GM23338 (cell line): Measurements from ENCODE around the gene USP38. TPM values are rescaled to one million over a fixed set of nuclear protein-coding genes. Genes with fewer than 3 reads are reported as not detected.
"Not testable (repeated sequence)": the region's sequence is repeated elsewhere in the genome, so short reads cannot be mapped to it uniquely, and the experiment has no call there.

Experiments used
- ATAC-seq: fragments of 200-7000 bp; cut with Tn5 transposase; 3 replicates; pipeline ENCODE4 v1.9.1; 2020
- DNase-seq: peaks from one replicate; pipeline ENCODE4 v3.0.0-alpha.2; 2015; ENCODE audit warnings: low spot score
- H2AFZ ChIP-seq: fragments of 200-600 bp; sonication (generic); 2 replicates; pipeline ENCODE4 v1.8.0; 2016; ENCODE audit warnings: antibody characterized with exemption, mild to moderate bottlenecking, moderate library complexity
- H3F3A ChIP-seq: fragments of 200-600 bp; sonication (generic); replicated peaks from 2 replicates; pipeline ENCODE4 v1.8.0; 2017; ENCODE audit warnings: antibody characterized with exemption, mixed run types, low read depth
- H3K27ac ChIP-seq: fragments of 200-600 bp; sonication (generic); 2 replicates; pipeline ENCODE4 v1.6.1; 2016; ENCODE audit warnings: low read depth
- H3K27me3 ChIP-seq: fragments of 200-600 bp; sonication (generic); 2 replicates; pipeline ENCODE4 v1.8.0; 2016; ENCODE audit warnings: mild to moderate bottlenecking, mixed run types, moderate library complexity; ENCODE audit not compliant: insufficient read depth
- H3K36me3 ChIP-seq: fragments of 200-600 bp; sonication (generic); 2 replicates; pipeline ENCODE4 v1.8.0; 2016; ENCODE audit warnings: mild to moderate bottlenecking; ENCODE audit not compliant: insufficient read depth
- H3K4me1 ChIP-seq: fragments of 200-600 bp; sonication (generic); 2 replicates; pipeline ENCODE4 v1.8.0; 2016; ENCODE audit warnings: mild to moderate bottlenecking, moderate library complexity; ENCODE audit not compliant: insufficient read depth
- H3K4me2 ChIP-seq: fragments of 200-600 bp; sonication (generic); 2 replicates; pipeline ENCODE4 v1.7.1; 2017; ENCODE audit warnings: mixed run types
- H3K4me3 ChIP-seq: fragments of 200-600 bp; sonication (generic); 2 replicates; pipeline ENCODE4 v1.6.1; 2016; ENCODE audit warnings: mixed run types
- H3K79me2 ChIP-seq: fragments of 200-600 bp; sonication (generic); replicated peaks from 2 replicates; pipeline ENCODE4 v1.8.0; 2017; ENCODE audit warnings: mild to moderate bottlenecking; ENCODE audit not compliant: insufficient read depth
- H3K9me2 ChIP-seq: fragments of 200-600 bp; sonication (generic); 2 replicates; pipeline ENCODE4 v1.8.0; 2017; ENCODE audit not compliant: insufficient read depth
- H4K20me1 ChIP-seq: fragments of 200-600 bp; sonication (generic); replicated peaks from 2 replicates; pipeline ENCODE4 v1.8.0; 2017; ENCODE audit warnings: mild to moderate bottlenecking; ENCODE audit not compliant: insufficient read depth
- H3K27ac Mint-ChIP-seq: 2 replicates; pipeline ENCODE4 v1.8.0; 2020; ENCODE audit warnings: inconsistent platforms, mild to moderate bottlenecking, moderate library complexity, mixed read lengths
- H3K27me3 Mint-ChIP-seq: 3 replicates; pipeline ENCODE4 v1.8.0; 2022; ENCODE audit warnings: low read depth, mild to moderate bottlenecking, moderate library complexity, mixed read lengths, inconsistent platforms; ENCODE audit not compliant: insufficient read depth, poor library complexity
- H3K36me3 Mint-ChIP-seq: 3 replicates; pipeline ENCODE4 v1.8.0; 2021; ENCODE audit warnings: low read depth, mild to moderate bottlenecking, inconsistent platforms, moderate library complexity, mixed read lengths
- H3K4me1 Mint-ChIP-seq: 3 replicates; pipeline ENCODE4 v1.8.0; 2020; ENCODE audit warnings: mild to moderate bottlenecking, inconsistent platforms, mixed read lengths
- H3K4me3 Mint-ChIP-seq: 3 replicates; pipeline ENCODE4 v1.8.0; 2021; ENCODE audit warnings: moderate library complexity, mild to moderate bottlenecking, inconsistent platforms, mixed read lengths
- H3K9me3 Mint-ChIP-seq: 3 replicates; pipeline ENCODE4 v1.8.0; 2020; ENCODE audit warnings: moderate library complexity, mild to moderate bottlenecking, inconsistent platforms, mixed read lengths
- CREB1 ChIP-seq: fragments of 250-450 bp; sonication (Bioruptor Pico); IDR thresholded peaks from 2 replicates; pipeline ENCODE4 v1.5.0; 2020; ENCODE audit warnings: low read depth, mild to moderate bottlenecking, moderate library complexity
- EZH2phosphoT487 ChIP-seq: fragments of 200-600 bp; sonication (generic); IDR thresholded peaks from one replicate; pipeline ENCODE4 v1.8.1; 2018; ENCODE audit warnings: antibody characterized with exemption; ENCODE audit not compliant: unreplicated experiment
- JUNB ChIP-seq: IDR thresholded peaks from one replicate; pipeline ENCODE4 v1.6.1; 2016; ENCODE audit warnings: antibody characterized with exemption; ENCODE audit not compliant: unreplicated experiment
- NANOG ChIP-seq: IDR thresholded peaks from 2 replicates; pipeline ENCODE4 v1.6.1; 2016; ENCODE audit warnings: antibody characterized with exemption, borderline replicate concordance
- POLR2AphosphoS5 ChIP-seq: IDR thresholded peaks from 2 replicates; pipeline ENCODE4 v1.6.1; 2016; ENCODE audit warnings: antibody characterized with exemption, low read depth
- STAT1 ChIP-seq: IDR thresholded peaks from one replicate; pipeline ENCODE4 v1.6.1; 2016; ENCODE audit warnings: antibody characterized with exemption; ENCODE audit not compliant: unreplicated experiment
- ZNF331 ChIP-seq: fragments of 250-450 bp; sonication (Bioruptor Pico); IDR thresholded peaks from 2 replicates; pipeline ENCODE4 v1.5.0; 2020; ENCODE audit warnings: low read depth, mild to moderate bottlenecking, moderate library complexity
- polyA plus RNA-seq: library from polyadenylated mRNA; unstranded; fragments of >200 nt; fragmentation: Nextera tagmentation; extraction: Ambion mirVana; gene quantifications from 2 replicates; pipeline ENCODE4 v1.2.1, GENCODE V29; 2016
- total RNA-seq: library from RNA; depleted of rRNA; stranded (reverse); fragments of >200 nt; shearing (Covaris generic); gene quantifications from 2 replicates; pipeline ENCODE4 v1.2.3, GENCODE V29; 2014
- TF ChIP-seq, protein P1 (sequence below), 2 experiments: fragments of 200-600 bp in 1 of 2; sonication (generic) in 1 of 2; conservative IDR thresholded peaks; 2 replicates each; pipeline versions ENCODE4 v1.5.1 to v1.6.1; 2016 to 2017; ENCODE audit warnings: antibody characterized with exemption in 2 of 2, low read depth in 2 of 2, mild to moderate bottlenecking in 2 of 2, moderate library complexity in 1 of 2
- TF ChIP-seq, protein P2 (sequence below): IDR thresholded peaks from 2 replicates; pipeline ENCODE4 v1.6.1; 2016; ENCODE audit warnings: antibody characterized with exemption

The USP38 gene
- total and polyA plus RNA-seq, 2 experiments from 2014 or later = 3.7 to 16.5 TPM

DNA sequence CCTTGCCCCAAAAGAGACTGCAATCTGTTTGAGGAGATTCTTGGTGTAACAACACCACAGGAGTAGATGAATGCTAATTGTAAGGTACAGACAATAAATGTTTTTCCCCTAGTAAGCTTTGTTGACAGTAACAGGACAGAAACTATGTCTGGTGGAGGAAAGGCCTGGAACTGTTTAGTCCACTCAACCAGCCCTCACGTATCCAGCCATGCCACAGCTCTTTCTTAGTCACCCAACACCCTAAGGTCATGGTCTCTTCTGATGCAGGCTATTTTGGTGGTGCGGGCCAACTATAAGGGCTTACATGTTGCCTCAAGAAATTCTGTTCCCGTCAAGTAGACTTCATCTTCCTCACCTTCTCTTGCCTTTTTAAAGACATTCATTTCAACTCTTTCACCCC is 76.0 kb downstream of the USP38 start (continued):
- TF ChIP-seq, protein P1, sequence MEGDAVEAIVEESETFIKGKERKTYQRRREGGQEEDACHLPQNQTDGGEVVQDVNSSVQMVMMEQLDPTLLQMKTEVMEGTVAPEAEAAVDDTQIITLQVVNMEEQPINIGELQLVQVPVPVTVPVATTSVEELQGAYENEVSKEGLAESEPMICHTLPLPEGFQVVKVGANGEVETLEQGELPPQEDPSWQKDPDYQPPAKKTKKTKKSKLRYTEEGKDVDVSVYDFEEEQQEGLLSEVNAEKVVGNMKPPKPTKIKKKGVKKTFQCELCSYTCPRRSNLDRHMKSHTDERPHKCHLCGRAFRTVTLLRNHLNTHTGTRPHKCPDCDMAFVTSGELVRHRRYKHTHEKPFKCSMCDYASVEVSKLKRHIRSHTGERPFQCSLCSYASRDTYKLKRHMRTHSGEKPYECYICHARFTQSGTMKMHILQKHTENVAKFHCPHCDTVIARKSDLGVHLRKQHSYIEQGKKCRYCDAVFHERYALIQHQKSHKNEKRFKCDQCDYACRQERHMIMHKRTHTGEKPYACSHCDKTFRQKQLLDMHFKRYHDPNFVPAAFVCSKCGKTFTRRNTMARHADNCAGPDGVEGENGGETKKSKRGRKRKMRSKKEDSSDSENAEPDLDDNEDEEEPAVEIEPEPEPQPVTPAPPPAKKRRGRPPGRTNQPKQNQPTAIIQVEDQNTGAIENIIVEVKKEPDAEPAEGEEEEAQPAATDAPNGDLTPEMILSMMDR (conservative IDR thresholded peaks at IDR 0.05; ENCODE audit: low read depth in 2 of 2) = no peak
- TF ChIP-seq ZNF331 (CRISPR knock-in tag) (no peak), EZH2phosphoT487 (no peak), CREB1 (CRISPR knock-in tag) (no peak), NANOG (no peak)

DNA sequence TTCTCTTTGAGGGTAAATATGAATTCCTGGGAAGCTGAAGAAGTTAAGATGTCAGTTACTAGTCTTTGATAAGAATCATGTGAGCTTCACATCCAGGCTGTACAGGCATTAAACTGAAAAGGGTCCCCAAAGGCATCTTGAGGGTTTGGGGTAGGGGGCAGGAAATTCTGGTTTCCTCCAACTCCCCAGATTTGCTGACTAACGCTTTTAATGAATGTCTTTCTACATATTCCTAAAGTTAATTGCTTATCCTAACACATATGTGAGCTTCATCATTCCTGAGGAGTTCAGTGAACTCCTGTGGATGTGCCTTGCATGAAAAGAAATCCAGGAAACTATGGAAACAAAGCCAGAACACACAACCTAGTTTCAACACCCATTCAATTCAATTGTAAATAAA is 78.1 kb downstream of the USP38 start:
- Histone ChIP-seq H3K9me2 (peaks cover 11% of the 10 kb centered on the region), H3K4me1 (peaks cover 16% of the 10 kb centered on the region), H3K36me3 (0 out of 2 replicates have a peak, but pooled peaks cover 6% of the 10 kb centered on the region), H4K20me1 (no peaks in the 10 kb centered on the region), H3K4me3 (no peak overlapping the region), H3K27ac (no peak overlapping the region), H3K79me2 (no peaks in the 10 kb centered on the region), H3F3A (no peaks in the 10 kb centered on the region), H2AFZ (no peak overlapping the region), H3K27me3 (no peaks in the 10 kb centered on the region), H3K4me2 (peak overlapping the region; percentile 8; the same call in 1 of the 2 replicates)
- H3K27me3 Mint-ChIP-seq = peaks cover 4% of the 10 kb centered on the region
- H3K4me1 Mint-ChIP-seq = peaks cover 25% of the 10 kb centered on the region
- ATAC-seq = no peak
- TF ChIP-seq JUNB = no peak
- no peak for TF ChIP-seq POLR2AphosphoS5
- TF ChIP-seq, protein P2, sequence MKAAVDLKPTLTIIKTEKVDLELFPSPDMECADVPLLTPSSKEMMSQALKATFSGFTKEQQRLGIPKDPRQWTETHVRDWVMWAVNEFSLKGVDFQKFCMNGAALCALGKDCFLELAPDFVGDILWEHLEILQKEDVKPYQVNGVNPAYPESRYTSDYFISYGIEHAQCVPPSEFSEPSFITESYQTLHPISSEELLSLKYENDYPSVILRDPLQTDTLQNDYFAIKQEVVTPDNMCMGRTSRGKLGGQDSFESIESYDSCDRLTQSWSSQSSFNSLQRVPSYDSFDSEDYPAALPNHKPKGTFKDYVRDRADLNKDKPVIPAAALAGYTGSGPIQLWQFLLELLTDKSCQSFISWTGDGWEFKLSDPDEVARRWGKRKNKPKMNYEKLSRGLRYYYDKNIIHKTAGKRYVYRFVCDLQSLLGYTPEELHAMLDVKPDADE = no peak
- no peak for TF ChIP-seq ZNF331 (CRISPR knock-in tag)
- TF ChIP-seq STAT1 = no peak
- TF ChIP-seq, protein P1 (conservative IDR thresholded peaks at IDR 0.05; ENCODE audit: low read depth in 2 of 2) = no peak
- peaks cover 19% of the 10 kb centered on the region for H3K9me3 Mint-ChIP-seq
- DNase-seq = no peak
- H3K27ac Mint-ChIP-seq = no peak overlapping the region
- peaks cover 15% of the 10 kb centered on the region for H3K36me3 Mint-ChIP-seq
- no peak overlapping the region for H3K4me3 Mint-ChIP-seq

DNA sequence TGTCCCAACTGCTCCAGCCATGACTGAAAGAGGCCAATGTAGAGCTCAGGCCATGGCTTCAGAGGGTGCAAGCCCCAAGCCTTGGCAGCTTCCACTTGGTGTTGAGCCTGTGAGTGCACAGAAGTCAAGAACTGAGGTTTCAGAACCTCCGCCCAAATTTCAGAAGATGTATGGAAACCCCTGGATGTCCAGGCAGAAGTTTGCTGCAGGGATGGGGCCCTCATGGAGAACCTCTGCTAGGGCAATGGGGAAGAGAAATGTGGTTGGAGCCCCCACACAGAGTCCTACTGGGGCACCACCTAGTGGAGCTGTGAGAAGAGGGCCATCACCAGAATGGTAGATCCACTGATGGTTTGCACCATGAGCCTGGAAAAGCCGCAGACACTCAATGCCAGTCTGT is 83.0 kb downstream of the USP38 start:
- not testable (repeated sequence) for H2AFZ ChIP-seq, H3K4me3 ChIP-seq, H3K4me1 Mint-ChIP-seq, H3K79me2 ChIP-seq, H3K27ac ChIP-seq, H3K27me3 ChIP-seq, H3K27ac Mint-ChIP-seq, H4K20me1 ChIP-seq, H3K27me3 Mint-ChIP-seq, H3K4me3 Mint-ChIP-seq, DNase-seq, H3K9me2 ChIP-seq, H3K36me3 ChIP-seq, H3F3A ChIP-seq, H3K4me2 ChIP-seq, ATAC-seq
- Mint-ChIP-seq H3K9me3 (peaks cover 40% of the 10 kb centered on the region), H3K36me3 (peaks cover 34% of the 10 kb centered on the region)
- peaks cover 10% of the 10 kb centered on the region for H3K4me1 ChIP-seq
